HG03097 (cell line): ENCODE measurements around the gene HAUS7.
"Not testable (repeated sequence)": the region's sequence is repeated elsewhere in the genome, so short reads cannot be mapped to it uniquely, and the experiment has no call there.

Experiments used
- ATAC-seq: cut with Tn5 transposase; IDR thresholded peaks from one replicate; pipeline ENCODE4 v1.9.1; 2021; ENCODE audit not compliant: unreplicated experiment, low FRiP score

Gene HAUS7

DNA sequence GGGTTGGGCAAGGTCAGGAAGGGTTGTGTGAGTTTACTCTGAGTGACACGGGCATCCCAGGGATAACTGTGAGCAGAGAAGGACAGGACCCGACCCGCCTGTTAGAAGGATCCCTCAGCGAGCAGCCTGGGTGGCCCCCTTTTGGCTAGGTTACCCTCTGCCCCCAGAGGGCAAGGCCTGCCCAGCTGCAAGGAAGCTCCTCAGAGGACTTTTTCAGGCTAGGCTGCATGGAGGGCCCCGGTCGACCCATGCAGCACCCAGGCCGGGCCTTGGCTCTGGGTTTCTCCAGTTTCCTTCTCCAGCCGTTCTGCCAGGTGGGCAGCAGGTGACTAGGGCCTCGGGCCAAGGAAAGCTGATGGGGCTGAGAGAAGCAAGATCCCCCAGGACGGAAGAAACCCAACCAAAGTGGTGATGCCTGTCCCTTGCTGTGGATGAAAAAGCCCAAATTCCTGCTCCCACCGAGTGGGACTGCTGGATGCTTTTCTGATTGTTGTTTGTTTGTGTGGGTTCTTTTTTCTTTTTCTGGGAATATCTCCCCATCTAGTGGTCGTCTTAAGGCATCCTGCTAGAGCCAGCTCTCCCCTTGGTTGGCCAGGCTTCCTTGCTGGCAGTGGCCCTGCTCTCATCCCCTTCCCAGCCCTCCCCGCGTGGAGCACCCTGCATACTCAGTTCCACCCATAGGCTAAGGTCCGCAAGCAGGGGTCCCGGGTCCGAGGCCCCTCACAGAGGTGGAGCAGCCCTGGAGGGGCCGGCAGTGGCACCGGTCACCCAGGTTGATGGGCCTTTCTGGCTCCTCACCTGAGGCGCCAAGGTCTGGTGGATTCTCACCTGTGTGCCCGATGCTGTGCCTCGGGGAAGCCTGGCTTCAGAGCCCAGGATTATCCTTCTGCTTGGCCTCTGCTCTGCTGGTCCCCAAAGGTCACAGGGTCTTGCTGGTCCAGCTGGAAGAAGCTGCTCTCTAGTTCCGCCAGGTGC, 57.3 kb downstream of the HAUS7 start:
- no peak for ATAC-seq

DNA sequence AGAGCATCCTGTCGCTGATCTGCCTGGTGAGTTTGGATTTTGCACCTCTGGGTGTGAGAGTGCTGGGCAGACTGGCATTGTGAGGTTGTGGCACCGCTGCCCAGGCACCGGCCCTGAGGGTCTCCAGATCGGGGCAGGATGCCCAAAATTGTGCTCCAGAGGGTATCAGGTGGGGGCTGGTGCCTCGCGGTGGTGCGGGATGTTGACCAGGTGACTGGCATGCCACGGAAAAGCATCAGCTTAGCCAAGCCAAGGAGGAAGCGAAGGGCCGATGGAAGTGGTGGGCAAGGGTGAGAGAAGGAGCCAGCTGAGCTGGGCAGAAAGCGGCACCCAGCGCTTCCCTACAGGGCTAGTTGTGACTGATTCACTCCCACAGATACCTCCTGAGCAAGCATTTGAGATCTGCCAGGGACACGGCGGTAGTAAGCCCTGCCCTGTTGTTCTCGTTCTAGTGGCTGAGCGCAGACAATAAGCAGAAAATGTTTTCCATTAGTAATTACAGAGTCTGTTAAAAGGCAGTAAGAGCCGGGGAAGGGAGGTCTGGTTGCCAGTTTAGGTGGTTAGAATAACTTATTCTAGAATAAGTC, 58.3 kb downstream of the HAUS7 start:
- ATAC-seq = no peak

DNA sequence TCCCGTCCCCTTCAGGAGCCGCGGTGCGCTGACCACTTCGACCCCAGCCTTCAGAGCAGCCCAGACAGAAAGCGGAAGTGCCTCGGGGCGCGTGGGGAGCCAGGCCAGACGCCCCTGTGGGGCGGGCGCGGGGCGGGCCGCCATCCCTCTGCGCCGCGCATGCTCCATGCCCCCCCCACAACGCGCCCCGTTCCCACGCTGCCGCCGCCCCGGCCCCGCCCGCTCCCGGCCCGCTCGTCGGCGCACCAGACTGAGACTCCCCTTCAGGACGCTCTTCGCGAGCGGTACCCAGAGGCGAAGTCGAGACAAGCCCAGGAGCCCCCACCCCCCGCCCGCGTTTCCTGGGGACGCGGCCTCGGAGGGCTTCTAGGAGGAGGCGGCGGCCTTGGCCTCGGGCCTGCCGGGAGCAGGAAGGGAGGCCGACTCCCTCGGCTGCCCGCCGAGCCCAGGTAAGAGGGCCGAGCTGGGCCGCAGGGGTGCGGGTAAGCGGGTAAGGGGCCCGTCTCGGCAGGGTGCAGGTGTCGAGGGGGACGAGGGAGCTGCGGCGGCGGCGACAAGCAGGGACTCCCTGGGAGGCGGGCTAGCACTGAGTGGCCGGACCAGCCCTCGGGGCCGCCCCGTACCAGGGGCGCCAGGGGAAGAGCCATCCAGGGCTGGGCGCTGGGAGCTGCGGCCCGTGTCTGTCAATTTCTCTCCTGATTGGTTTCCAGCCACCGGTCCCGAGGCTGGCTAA, 59.0 kb downstream of the HAUS7 start, which contains the start of gene ZFP92:
Gene ZFP92 (plus strand): TSS at position 218 of the 733 bp plus-strand sequence. CDS start 6,851 bp downstream, outside the sequence.
- ATAC-seq = no peak

DNA sequence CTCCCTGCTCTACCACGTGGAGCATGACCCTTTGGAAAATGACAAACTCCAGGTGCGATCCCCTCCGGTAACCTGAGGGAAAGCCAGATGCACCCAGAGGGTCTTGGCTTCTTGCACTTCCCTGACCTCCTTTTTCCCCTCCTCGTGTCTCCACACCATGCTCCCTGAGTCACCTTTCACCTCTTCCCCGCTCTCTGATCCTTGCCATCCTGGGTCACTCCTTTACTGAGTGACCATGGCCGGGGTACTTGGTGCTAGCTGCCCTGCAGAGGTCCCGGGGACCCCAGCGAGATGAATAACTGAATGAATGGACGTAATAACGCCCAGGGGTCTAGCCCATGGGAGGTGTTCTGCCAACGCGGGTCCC, 59.5 kb downstream of the HAUS7 start:
- no peak for ATAC-seq

DNA sequence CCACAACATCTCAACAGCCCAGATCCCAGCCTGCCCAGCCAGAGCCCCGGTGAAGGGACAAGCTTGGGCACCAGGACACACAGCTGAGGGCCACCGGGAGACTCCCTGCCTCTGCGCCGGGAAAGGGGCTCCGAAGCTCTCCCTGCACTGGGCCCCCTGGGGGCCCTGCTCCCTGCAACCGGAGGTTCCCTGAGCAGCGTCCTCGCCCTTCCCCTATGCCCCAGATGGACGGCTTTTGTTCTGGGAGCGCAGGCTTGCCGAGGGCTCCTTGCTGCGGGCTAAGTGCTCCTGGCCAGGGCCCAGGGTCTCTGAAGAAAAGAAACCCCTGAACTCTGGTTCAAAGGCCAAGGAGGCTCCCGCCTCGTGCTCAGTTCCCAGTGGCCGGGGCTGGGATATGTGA, 60.0 kb downstream of the HAUS7 start:
- no peak for ATAC-seq

DNA sequence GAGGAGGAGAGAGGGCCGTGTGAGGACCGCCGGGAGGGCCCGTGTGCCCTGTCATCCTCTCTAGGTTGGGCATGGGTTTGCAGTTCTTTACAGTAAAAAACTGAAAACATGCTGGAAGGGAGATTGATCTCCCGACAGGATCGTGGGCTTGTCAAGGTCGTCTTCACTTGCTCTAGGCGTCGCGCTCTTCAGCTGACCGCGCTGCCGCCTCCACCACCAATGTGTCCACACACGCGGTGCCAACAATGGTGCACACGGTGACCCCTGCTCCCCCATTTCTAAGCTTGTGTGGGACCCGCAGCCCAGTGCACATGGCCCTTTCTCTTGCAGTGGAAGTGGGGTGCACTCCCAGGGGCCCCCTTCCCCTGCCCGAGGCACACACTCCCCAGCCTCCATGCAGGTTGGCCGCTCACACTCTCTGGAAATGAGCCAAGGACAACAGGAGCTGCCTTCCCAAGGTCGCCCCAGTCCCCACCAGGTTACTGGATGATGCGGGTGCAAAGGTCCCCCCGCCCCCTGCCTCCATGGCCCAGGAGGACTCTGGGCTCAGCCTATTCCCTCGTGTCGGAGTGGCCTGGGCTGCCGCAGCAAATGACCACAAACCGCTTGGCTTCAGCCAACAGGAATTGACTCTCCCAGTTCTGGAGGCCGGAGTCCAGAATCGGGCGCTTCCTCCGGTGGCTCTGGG, 60.8 kb downstream of the HAUS7 start:
- ATAC-seq = no peak

DNA sequence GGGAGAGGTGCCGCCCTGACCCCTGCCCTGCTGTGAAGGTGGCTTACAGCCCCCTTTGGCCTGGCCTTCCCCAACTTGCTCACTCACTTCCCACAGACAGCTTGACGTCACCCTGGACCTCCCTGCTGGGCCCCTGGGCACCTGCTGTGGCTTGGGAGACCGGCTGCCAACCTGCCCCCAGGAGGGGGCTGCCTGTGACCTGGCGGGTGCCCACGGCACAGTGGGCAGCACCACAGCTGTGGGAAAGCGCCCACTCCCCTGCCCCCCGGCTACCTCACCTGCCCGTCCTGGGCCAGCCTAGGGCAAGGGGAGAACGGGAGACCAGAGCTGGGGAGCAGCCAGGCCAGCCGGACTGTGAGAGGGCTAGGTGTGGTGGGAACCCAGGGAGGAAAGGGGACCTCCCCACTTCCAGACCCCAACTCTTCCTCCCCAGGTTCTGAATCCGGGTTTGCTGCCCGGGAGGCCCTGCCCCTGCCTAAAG, 61.5 kb downstream of the HAUS7 start:
- no peak for ATAC-seq

DNA sequence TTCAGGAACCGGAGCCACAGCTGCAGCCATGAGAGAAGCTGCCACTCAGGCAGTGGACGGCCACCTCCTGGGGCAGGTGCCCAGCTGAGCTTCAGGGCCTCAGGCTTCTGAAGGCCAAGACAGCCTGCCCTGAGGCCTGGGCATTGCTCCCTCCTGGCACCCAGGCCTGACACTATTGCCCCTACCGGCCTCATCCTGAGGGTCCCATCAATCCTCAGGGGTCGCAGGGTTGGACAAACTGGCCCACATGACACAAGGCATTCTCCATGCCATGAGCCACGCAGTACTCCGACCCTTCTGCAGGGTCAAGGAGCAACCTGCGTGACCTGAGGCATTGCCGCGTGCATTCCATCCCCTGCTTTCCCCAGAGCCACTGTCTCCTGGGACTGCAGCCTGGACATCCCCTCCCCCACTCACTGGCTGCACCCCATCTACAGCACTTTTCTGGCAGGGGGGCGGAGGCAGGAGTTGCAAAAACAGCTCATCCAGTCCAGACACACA, 62.1 kb downstream of the HAUS7 start:
- no peak for ATAC-seq

DNA sequence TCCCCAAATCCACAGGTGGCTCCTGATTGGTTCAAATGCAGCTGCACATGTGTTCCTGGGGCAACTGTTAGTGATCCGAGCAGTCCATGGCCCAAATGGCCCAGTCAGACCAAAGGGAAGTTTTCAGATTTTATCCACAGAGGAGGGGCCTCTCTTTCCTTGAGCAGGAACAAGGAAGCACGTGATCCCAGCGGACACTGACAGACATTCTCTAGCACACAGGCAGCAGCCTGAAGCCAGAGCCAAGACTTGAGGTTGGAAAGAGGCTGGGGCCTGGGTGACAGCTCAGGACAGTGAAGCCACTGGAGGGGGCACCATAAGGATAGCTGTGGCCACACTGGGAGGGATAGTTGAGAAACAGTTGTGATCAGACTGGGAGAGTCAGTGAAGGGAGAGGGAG, 62.6 kb downstream of the HAUS7 start:
- no peak for ATAC-seq

DNA sequence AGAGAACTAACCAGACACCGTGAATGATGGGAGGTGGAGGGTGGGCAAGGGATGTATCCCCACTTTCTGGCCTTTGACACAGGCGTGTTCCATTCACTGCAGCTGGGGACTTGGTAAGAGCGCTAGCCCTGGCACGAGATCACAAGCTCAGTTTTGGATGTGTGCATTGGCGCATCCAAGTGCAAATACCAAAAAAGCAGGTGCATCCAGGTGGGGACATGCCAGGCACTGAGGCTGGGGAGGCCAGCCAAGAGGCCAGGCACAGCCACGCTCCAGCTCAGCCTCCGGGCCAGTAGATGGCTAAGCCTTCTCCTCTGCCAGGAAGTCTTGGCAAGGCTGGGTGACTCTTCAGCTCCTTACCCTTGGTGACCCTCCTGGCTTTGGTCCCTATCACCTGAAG, 63.5 kb downstream of the HAUS7 start:
- ATAC-seq = no peak

DNA sequence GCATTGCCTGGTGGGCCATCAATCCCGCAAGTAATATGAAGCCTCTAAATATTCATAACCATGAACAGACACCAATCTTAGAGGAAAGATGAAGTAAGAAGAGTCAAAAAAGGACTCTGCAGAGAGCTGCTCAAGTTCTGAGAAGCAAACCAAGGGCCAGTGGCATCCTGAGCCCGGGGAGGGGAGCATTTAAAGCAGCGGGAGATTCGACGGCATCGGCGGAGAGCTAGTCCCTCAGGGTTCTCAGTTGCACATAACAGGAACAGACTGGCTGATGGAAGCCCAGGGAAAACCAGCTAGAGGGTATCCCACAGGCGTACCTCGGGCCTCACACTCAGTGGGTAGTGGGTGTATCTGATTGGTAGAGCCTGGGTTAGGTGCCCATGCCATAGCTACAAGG, 64.4 kb downstream of the HAUS7 start:
- ATAC-seq = no peak

DNA sequence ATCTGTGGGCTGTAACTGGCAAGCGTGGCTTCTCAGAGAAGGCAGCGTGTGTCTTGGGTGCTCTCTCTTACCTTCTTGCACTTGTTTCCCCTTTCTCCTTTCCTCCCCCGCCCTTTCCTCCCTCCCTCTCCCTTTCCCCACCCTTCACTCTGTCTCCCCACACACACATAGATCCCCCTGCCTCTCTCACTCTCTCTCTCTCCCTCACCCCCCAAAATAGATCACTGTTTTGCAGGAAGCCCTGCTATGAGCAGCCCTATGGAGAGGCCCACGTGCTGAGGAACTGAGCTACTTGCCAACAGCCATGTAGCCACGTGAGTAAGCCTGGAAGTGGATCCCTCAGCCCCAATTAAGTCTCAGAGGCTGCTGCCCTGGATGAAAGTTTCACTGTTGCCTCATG, 65.0 kb downstream of the HAUS7 start:
- no peak for ATAC-seq

DNA sequence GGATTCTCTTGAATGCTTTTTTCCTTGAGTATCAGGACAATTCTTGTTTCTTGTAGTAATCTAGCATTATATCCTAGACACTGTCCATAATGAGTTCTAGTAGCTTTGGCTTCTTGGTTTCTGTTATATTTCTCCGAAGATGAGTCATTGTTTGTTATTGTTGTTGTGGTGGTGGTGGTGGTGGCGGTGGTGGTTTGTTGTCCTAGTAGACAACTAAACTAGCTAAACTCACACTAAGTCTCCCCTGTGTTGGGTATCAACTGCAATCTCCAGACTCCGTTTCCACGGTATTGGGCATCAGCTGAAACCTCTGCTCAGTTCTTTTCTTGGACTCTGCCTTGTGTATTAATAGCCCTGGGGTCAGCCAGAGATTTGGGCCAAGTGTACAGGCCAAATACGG, 66.0 kb downstream of the HAUS7 start:
- not testable (repeated sequence) for ATAC-seq

DNA sequence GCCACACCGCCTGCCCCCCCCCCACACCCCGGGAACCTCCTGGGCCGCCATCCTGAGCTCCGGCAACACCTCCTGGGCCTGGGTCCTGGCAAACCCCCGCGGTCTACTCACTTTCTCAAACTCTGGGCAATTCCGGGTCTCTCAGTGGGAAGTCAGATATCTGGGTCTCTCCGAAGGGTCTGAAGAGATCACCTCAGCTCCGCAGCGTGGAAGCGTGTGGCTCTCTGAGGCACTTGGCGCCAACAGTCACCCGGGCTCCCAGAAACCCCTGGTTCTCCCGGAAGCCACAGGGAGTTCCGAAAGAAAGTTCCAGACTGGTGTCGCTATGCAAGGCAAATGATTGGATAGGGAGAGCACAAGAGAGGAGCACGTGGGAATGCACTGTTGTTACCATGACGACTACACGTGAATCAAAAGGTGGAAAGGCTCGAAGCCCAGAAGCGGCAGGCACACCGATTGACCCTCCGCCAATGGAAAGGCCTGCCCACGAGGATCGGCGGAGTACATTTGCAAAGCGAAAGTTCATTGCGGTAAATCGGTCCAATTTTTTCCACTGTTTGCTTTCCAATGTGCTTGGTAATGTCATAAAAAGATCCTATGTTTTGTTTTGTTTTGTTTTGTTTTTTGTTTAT, 69.1 kb downstream of the HAUS7 start, which contains the start of gene PNMA6E:
Gene PNMA6E (minus strand): TSS at position 218 of the 632 bp plus-strand sequence. CDS start 2,501 bp downstream, outside the sequence.
- ATAC-seq = no peak

DNA sequence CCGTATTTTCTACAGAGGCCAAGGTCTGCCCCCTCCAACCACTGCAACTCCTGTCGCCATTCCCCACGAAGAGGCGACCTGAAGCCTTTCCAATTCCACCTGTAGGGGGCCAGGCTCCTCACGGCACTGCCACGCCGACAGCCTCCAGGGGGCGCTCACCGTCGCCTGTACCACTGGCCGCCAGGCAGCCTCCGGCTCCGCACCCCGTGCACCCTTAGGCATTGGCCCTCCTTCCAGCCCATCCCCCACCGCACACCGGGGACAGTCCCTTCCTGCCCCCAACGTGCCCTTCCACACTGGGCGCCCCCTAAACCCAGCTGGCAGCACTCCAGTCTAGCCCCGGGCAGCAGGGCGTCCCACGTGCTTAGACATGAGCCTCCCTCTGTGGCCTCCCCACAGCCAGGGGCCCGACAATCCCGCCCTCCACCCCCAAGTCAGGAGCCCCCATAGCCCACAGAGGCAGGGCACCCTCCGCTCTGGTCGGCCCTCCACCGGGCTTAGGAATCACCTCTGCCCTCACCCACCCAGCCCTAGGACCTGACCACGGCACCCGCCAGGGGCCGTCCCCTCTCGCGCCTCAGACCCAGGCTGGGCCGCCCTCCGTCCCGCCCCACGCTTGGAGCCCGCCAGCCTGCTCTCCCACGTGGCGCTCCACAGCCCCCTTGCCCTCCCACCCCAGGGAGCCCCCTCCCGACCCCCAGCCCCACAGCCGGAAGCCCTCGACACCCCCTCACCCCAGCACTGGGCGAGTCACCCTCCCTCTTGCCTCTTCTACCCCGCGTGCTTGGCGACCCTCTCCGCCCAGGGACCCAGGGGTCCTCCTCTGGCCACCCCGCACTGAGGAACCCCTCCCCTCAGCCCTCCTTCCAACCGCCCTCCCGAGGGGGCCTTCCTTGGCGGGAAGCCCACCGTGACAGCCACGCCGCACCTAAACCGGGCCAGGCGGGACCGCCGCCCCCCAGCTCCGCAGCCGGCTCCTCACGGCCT, 69.9 kb downstream of the HAUS7 start:
- ATAC-seq = no peak

DNA sequence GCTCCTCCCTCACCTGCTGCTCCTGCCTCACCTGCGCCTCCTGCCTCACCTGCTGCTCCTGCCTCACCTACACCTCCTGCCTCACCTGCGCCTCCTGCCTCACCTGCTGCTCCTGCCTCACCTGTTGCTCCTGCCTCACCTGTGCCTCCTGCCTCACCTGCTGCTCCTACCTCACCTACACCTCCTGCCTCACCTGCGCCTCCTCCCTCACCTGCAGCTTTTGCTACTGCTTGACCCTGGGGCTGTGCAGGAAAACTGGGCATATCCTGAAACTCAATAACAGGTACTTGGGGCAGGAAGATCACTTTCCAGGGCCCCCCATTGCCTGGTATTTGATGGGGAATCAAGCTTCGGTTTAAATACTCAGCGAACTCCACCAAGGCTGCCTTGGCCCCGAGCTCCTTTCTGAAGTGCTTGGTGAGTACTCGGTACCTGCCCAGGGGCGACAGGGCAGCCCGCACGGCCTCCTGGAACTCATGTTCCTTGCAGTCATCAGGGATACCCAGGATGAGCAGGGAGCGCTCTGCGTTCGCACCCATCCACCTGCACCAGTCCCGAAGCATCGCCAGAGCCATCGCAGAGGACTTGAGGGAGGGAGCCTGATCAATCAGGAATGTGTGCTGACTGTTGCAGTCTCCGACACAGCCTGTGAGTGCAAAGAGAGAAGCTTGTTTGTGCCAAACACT, 72.0 kb downstream of the HAUS7 start:
- ATAC-seq = no peak
